Right lobe of liver (tissue), 4 donors: ENCODE data around the gene CACNG4.

Experiments
- CTCF ChIP-seq, 4 donors: fragments of 200-600 bp in 3 of 4; fragments of 450-650 bp in 1 of 4; IDR thresholded peaks; one replicate each; pipeline versions ENCODE4 v1.5.1 to v1.8.0; 2016 to 2022; ENCODE audit warnings: antibody characterized with exemption in 4 of 4, mild to moderate bottlenecking in 2 of 4
- POLR2A ChIP-seq: fragments of 450-650 bp; IDR thresholded peaks from one replicate; pipeline ENCODE4 v1.6.1; 2017; ENCODE audit warnings: antibody characterized with exemption, mild to moderate bottlenecking
- donor health status: DM: no; HTN: no; CAD: no.
- donor health status: DM: no; HTN: no; CAD: no.
- donor health status: DM: no; HTN: yes; CAD: no.

GRCh38 chr17:66981983-66982508, 17.5 kb downstream of the CACNG4 start:
- TF ChIP-seq CTCF (IDR thresholded peaks at IDR 0.05) (no peak), POLR2A (no peak)
